ENCODE results near the gene MACROH2A1. TPM values are rescaled to one million over a fixed set of nuclear protein-coding genes. Genes with fewer than 3 reads are reported as not detected.

The MACROH2A1 gene
- total RNA-seq, 1 experiment from 2014 or later = 83.8 TPM

DNA sequence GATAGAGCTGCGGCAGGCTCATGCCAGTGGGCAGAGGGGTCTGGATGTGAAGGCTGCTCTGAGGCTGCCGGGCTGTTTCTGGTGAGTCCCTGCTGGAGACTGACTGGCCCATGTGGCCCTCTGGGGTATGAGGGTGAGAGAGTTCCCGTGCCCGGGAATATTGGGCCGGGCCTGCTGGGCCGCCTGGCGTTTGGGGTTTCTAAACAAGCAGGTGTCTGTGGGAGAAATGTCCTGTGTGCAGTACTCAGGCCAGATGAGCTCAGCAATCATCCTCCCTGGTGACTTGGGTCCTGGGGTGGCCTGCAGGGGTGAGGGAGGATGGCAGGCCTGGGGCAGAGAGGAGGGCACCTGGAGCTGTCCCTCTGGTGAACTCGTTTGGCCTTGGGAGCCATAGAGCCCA is 74.9 kb downstream of the MACROH2A1 start:
- POLR2A ChIA-PET = no interaction called here
- Mint-ChIP-seq H3K36me3 (no peaks in the 10 kb centered on the region), H3K4me3 (no peak overlapping the region), H3K4me1 (no peaks in the 10 kb centered on the region), H3K9me3 (no peaks in the 10 kb centered on the region), H3K27me3 (ENCODE audit: low read depth) (no peaks in the 10 kb centered on the region), H3K27ac (no peak overlapping the region)
- no peak for ATAC-seq
- no peak for DNase-seq (ENCODE audit: low spot score)
- CTCF ChIA-PET = interaction anchor here (1.0 kb wide), 1 partner anchor 120 kb away, joined by 3 read pairs; no protein-coding TSS in a partner anchor
- no peak for TF ChIP-seq ZBTB43 (CRISPR knock-in tag; IDR thresholded peaks at IDR 0.05)
- no peak for TF ChIP-seq GRHL2 (CRISPR knock-in tag; IDR thresholded peaks at IDR 0.05; ENCODE audit: insufficient replicate concordance, severe bottlenecking)
- TF ChIP-seq, protein P1, sequence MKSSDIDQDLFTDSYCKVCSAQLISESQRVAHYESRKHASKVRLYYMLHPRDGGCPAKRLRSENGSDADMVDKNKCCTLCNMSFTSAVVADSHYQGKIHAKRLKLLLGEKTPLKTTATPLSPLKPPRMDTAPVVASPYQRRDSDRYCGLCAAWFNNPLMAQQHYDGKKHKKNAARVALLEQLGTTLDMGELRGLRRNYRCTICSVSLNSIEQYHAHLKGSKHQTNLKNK (CRISPR knock-in tag; IDR thresholded peaks at IDR 0.05) = no peak
- TF ChIP-seq SP1 (CRISPR knock-in tag; conservative IDR thresholded peaks at IDR 0.05) = no peak
- no peak for TF ChIP-seq ZNF416 (CRISPR knock-in tag; IDR thresholded peaks at IDR 0.05)

- H3K27me3 Mint-ChIP-seq (ENCODE audit: low read depth) = no peaks in the 10 kb centered on the region
- POLR2A ChIA-PET = no interaction called here
- H3K27ac Mint-ChIP-seq = no peak overlapping the region
- H3K4me1 Mint-ChIP-seq = no peaks in the 10 kb centered on the region
- no peak for ATAC-seq
- no peaks in the 10 kb centered on the region for H3K9me3 Mint-ChIP-seq
- TF ChIP-seq NFATC4 (CRISPR knock-in tag; IDR thresholded peaks at IDR 0.05) (no peak), ZSCAN18 (CRISPR knock-in tag; IDR thresholded peaks at IDR 0.05) (no peak), TCF7 (CRISPR knock-in tag; IDR thresholded peaks at IDR 0.05; ENCODE audit: low read depth) (no peak), RELA (CRISPR knock-in tag; IDR thresholded peaks at IDR 0.05; ENCODE audit: borderline replicate concordance) (no peak), MLX (CRISPR knock-in tag; IDR thresholded peaks at IDR 0.05) (no peak), MXD4 (CRISPR knock-in tag; IDR thresholded peaks at IDR 0.05; ENCODE audit: borderline replicate concordance) (no peak)
- TF ChIP-seq, protein P2, sequence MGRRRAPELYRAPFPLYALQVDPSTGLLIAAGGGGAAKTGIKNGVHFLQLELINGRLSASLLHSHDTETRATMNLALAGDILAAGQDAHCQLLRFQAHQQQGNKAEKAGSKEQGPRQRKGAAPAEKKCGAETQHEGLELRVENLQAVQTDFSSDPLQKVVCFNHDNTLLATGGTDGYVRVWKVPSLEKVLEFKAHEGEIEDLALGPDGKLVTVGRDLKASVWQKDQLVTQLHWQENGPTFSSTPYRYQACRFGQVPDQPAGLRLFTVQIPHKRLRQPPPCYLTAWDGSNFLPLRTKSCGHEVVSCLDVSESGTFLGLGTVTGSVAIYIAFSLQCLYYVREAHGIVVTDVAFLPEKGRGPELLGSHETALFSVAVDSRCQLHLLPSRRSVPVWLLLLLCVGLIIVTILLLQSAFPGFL (CRISPR knock-in tag; IDR thresholded peaks at IDR 0.05; ENCODE audit: borderline replicate concordance) = no peak
- H3K4me3 Mint-ChIP-seq = no peak overlapping the region
- CTCF ChIA-PET = interaction anchor here (1.0 kb wide), 1 partner anchor 120 kb away, joined by 3 read pairs; no protein-coding TSS in a partner anchor
- H3K36me3 Mint-ChIP-seq = no peaks in the 10 kb centered on the region
- no peak for DNase-seq (ENCODE audit: low spot score)
Observed at GRCh38 chr5:135323701-135324132, 75.3 kb downstream of the MACROH2A1 start.

- POLR2A ChIA-PET = no interaction called here
- H3K27me3 Mint-ChIP-seq (ENCODE audit: low read depth) = no peaks in the 10 kb centered on the region
- H3K27ac Mint-ChIP-seq = no peak overlapping the region
- TF ChIP-seq SMAD4 (CRISPR knock-in tag; IDR thresholded peaks at IDR 0.05) (no peak), GABPB1 (CRISPR knock-in tag; IDR thresholded peaks at IDR 0.05) (no peak), ELF4 (CRISPR knock-in tag; IDR thresholded peaks at IDR 0.05; ENCODE audit: low read depth) (no peak), FOXJ3 (CRISPR knock-in tag; IDR thresholded peaks at IDR 0.05; ENCODE audit: borderline replicate concordance) (no peak), NFATC4 (CRISPR knock-in tag; IDR thresholded peaks at IDR 0.05) (no peak), CREM (CRISPR knock-in tag; IDR thresholded peaks at IDR 0.05) (no peak), JUN (CRISPR knock-in tag; IDR thresholded peaks at IDR 0.05) (no peak), ESRRA (CRISPR knock-in tag; IDR thresholded peaks at IDR 0.05; ENCODE audit: borderline replicate concordance) (no peak), CREB1 (CRISPR knock-in tag; IDR thresholded peaks at IDR 0.05) (no peak)
- H3K36me3 Mint-ChIP-seq = no peaks in the 10 kb centered on the region
- DNase-seq (ENCODE audit: low spot score) (no peak), ATAC-seq (no peak)
- CTCF ChIA-PET = no interaction called here
- no peaks in the 10 kb centered on the region for H3K4me1 Mint-ChIP-seq
- H3K4me3 Mint-ChIP-seq = no peak overlapping the region
- no peaks in the 10 kb centered on the region for H3K9me3 Mint-ChIP-seq
Observed at GRCh38 chr5:135323227-135323626, 75.8 kb downstream of the MACROH2A1 start.
